HepG2 (cell line): ENCODE data around the gene PPP1CC. TPM values are rescaled to one million over a fixed set of nuclear protein-coding genes. Genes with fewer than 3 reads are reported as not detected.

ENCODE experiments used
- ATAC-seq: fragments of 200-7000 bp; cut with Tn5 transposase; 3 replicates; pipeline ENCODE4 v1.9.1; 2020; ENCODE audit warnings: mild to moderate bottlenecking, moderate library complexity
- BruUV-seq: library from RNA; stranded (reverse); fragments of 400-500 nt; replicated peaks from 2 replicates; lab custom pipeline; 2021; lab: Mats Ljungman, UMichigan
- CTCF ChIA-PET: fragments of 300-600 bp; formaldehyde crosslinking; extraction: SDS; loops from one replicate; lab custom pipeline; 2021; ENCODE audit warnings: low total read pairs, inconsistent platforms, low intra/inter-chr PET ratio; lab: Yijun Ruan, JAX
- POLR2A ChIA-PET: fragments of 350-600 bp; sonication (Branson Sonifier 250); formaldehyde crosslinking; loops from one replicate; lab custom pipeline; 2020; ENCODE audit warnings: antibody characterized with exemption, inconsistent platforms; lab: Yijun Ruan, JAX
- DNase-seq: peaks from one replicate; pipeline ENCODE4 v3.0.0-alpha.2; 2015; ENCODE audit warnings: low spot score
- FAIRE-seq: peaks from 3 replicates; lab custom pipeline; 2011; peaks lifted over from hg19 to GRCh38; lab: Jason Lieb, UNC
- H2AFZ ChIP-seq: one replicate; pipeline ENCODE4 v1.6.1; 2011; ENCODE audit warnings: low read length, inconsistent platforms
- H3K27ac ChIP-seq: fragments of 300-600 bp; 3 replicates; pipeline ENCODE4 v1.8.0; 2011; ENCODE audit warnings: mixed run types, mild to moderate bottlenecking, mixed read lengths, low read length, inconsistent platforms; ENCODE audit not compliant: insufficient read depth; ENCODE audit errors: extremely low read length
- H3K27me3 ChIP-seq, 2 experiments: fragments of 200-600 bp in 1 of 2; 2 replicates in 1 of 2; 3 replicates in 1 of 2; pipeline versions ENCODE4 v1.6.0 to v1.8.0; 2011; ENCODE audit warnings: low read length in 2 of 2, mild to moderate bottlenecking in 2 of 2, moderate library complexity in 2 of 2, inconsistent platforms in 1 of 2; ENCODE audit not compliant: insufficient read depth in 2 of 2, control insufficient read depth in 1 of 2
- H3K36me3 ChIP-seq, 2 experiments: fragments of 200-600 bp in 1 of 2; replicated peaks in 1 of 2; 2 replicates in 1 of 2; 3 replicates in 1 of 2; pipeline versions ENCODE4 v1.5.1 to v1.8.0; 2011; ENCODE audit warnings: low read length in 2 of 2, inconsistent platforms in 1 of 2; ENCODE audit not compliant: insufficient read depth in 2 of 2, control insufficient read depth in 1 of 2
- H3K4me1 ChIP-seq: 2 replicates; pipeline ENCODE4 v1.5.1; 2012; ENCODE audit warnings: low read length, inconsistent platforms; ENCODE audit not compliant: insufficient read depth
- H3K4me2 ChIP-seq: 2 replicates; pipeline ENCODE4 v1.6.0; 2011; ENCODE audit warnings: low read depth, low read length, inconsistent platforms
- H3K4me3 ChIP-seq, 3 experiments: fragments of 200-600 bp in 1 of 3; sonication (generic), shearing (Covaris generic) in 1 of 3; replicated peaks in 1 of 3; 2 replicates each; pipeline ENCODE4 v1.5.1; 2011 to 2016; ENCODE audit warnings: low read length in 3 of 3, inconsistent platforms in 2 of 3, low read depth in 2 of 3, mild to moderate bottlenecking in 2 of 3, control low read depth in 1 of 3, mixed read lengths in 1 of 3; ENCODE audit not compliant: insufficient read depth in 1 of 3
- H3K79me2 ChIP-seq: one replicate; pipeline ENCODE4 v1.6.1; 2011; ENCODE audit warnings: low read length, inconsistent platforms; ENCODE audit not compliant: insufficient read depth
- H3K9ac ChIP-seq: 2 replicates; pipeline ENCODE4 v1.6.0; 2011; ENCODE audit warnings: mild to moderate bottlenecking, low read depth, low read length, inconsistent platforms; ENCODE audit not compliant: insufficient read depth
- H3K9me3 ChIP-seq: 2 replicates; pipeline ENCODE4 v1.5.1; 2012; ENCODE audit warnings: mild to moderate bottlenecking, low read length
- H4K20me1 ChIP-seq: 2 replicates; pipeline ENCODE4 v1.6.0; 2011; ENCODE audit warnings: inconsistent platforms, mild to moderate bottlenecking, low read length, moderate library complexity; ENCODE audit not compliant: insufficient read depth
- BORCS8-MEF2B ChIP-seq: sonication (generic); formaldehyde crosslinking; IDR thresholded peaks from 2 replicates; pipeline ENCODE4 v1.8.0; 2022; ENCODE audit warnings: mild to moderate bottlenecking, missing genetic modification reagents
- CEBPB ChIP-seq: IDR thresholded peaks from 2 replicates; pipeline ENCODE4 v1.6.1; 2011; ENCODE audit warnings: low read depth, low read length, improper control_type of control experiment, borderline replicate concordance
- CEBPG ChIP-seq: IDR thresholded peaks from 2 replicates; pipeline ENCODE4 v1.6.1; 2016
- DNMT1 ChIP-seq: sonication (generic); formaldehyde crosslinking; IDR thresholded peaks from 2 replicates; pipeline ENCODE4 v1.5.1; 2020; ENCODE audit warnings: mild to moderate bottlenecking, missing genetic modification reagents
- ETV5 ChIP-seq: IDR thresholded peaks from 2 replicates; pipeline ENCODE4 v1.6.1; 2018; ENCODE audit warnings: missing biosample characterization, missing genetic modification reagents, inconsistent platforms, borderline replicate concordance
- FOXJ3 ChIP-seq: sonication (generic); formaldehyde crosslinking; IDR thresholded peaks from 2 replicates; pipeline ENCODE4 v1.4.0; 2020; ENCODE audit warnings: missing genetic modification reagents, mild to moderate bottlenecking, borderline replicate concordance
- HHEX ChIP-seq: IDR thresholded peaks from 2 replicates; pipeline ENCODE4 v1.6.1; 2016; ENCODE audit warnings: control low read depth
- MAF1 ChIP-seq: sonication (generic); formaldehyde crosslinking; IDR thresholded peaks from 2 replicates; pipeline ENCODE4 v1.5.0; 2020; ENCODE audit warnings: missing genetic modification reagents, borderline replicate concordance
- NCOA2 ChIP-seq: sonication (generic); formaldehyde crosslinking; IDR thresholded peaks from 2 replicates; pipeline ENCODE4 v1.8.0; 2022; ENCODE audit warnings: inconsistent platforms
- NCOR1 ChIP-seq: fragments of 200-600 bp; sonication (generic); IDR thresholded peaks from 2 replicates; pipeline ENCODE4 v1.7.0; 2017; ENCODE audit warnings: antibody characterized with exemption, low read length, borderline replicate concordance
- SCMH1 ChIP-seq: sonication (generic); formaldehyde crosslinking; IDR thresholded peaks from 2 replicates; pipeline ENCODE4 v1.9.0; 2021; ENCODE audit warnings: missing genetic modification reagents, mild to moderate bottlenecking, borderline replicate concordance
- YY1 ChIP-seq: IDR thresholded peaks from 2 replicates; pipeline ENCODE4 v1.6.1; 2011; ENCODE audit warnings: low read length, low read depth, moderate library complexity, mild to moderate bottlenecking; ENCODE audit not compliant: insufficient read depth, insufficient replicate concordance
- ZBTB42 ChIP-seq: sonication (generic); formaldehyde crosslinking; IDR thresholded peaks from 2 replicates; pipeline ENCODE4 v1.5.0; 2020; ENCODE audit warnings: mild to moderate bottlenecking, missing genetic modification reagents
- ZNF10 ChIP-seq: sonication (generic); formaldehyde crosslinking; IDR thresholded peaks from 2 replicates; pipeline ENCODE4 v1.4.0; 2020; ENCODE audit warnings: mild to moderate bottlenecking, low read depth, missing genetic modification reagents, borderline replicate concordance
- ZNF343 ChIP-seq: sonication (generic); formaldehyde crosslinking; IDR thresholded peaks from 2 replicates; pipeline ENCODE4 v1.4.0; 2020; ENCODE audit warnings: mild to moderate bottlenecking, missing genetic modification reagents
- ZNF446 ChIP-seq: sonication (generic); formaldehyde crosslinking; IDR thresholded peaks from 2 replicates; pipeline ENCODE4 v1.5.0; 2020; ENCODE audit warnings: mild to moderate bottlenecking, missing genetic modification reagents
- ZNF460 ChIP-seq: sonication (generic); formaldehyde crosslinking; IDR thresholded peaks from 2 replicates; pipeline ENCODE4 v1.5.1; 2020; ENCODE audit warnings: missing genetic modification reagents, mild to moderate bottlenecking, borderline replicate concordance
- ZNF546 ChIP-seq: sonication (generic); formaldehyde crosslinking; conservative IDR thresholded peaks from 2 replicates; pipeline ENCODE4 v1.8.1; 2023; ENCODE audit warnings: mild to moderate bottlenecking, missing genetic modification reagents
- ZNF768 ChIP-seq: sonication (generic); formaldehyde crosslinking; IDR thresholded peaks from 2 replicates; pipeline ENCODE4 v1.4.0; 2020; ENCODE audit warnings: missing genetic modification reagents
- ZZZ3 ChIP-seq: sonication (generic); formaldehyde crosslinking; IDR thresholded peaks from 2 replicates; pipeline ENCODE4 v1.4.0; 2020; ENCODE audit warnings: missing genetic modification reagents, mild to moderate bottlenecking, borderline replicate concordance
- WGBS: methylation state at CpG from one replicate; pipeline ENCODE4 v1.1.6; 2017; ENCODE audit warnings: low lambda C conversion rate; 5-methylcytosine and 5-hydroxymethylcytosine counted together
- in situ Hi-C: cut with HindIII; loops from 2 replicates; pipeline ENCODE4 v1.10.0; 2017; ENCODE audit warnings: low pct_unique_long_range_greater_than_20kb; ENCODE audit not compliant: extremely low pct_ligation_motif_present
- intact Hi-C: fragments of 100-400 bp; cut with micrococcal nuclease; formaldehyde crosslinking; loops from one replicate; pipeline ENCODE4 v1.10.0; 2022; ENCODE audit not compliant: unreplicated experiment
- polyA plus RNA-seq, 8 experiments: library from polyadenylated mRNA; depleted of rRNA in 3 of 8; stranded (reverse) in 7 of 8; unstranded in 1 of 8; fragments of >200 nt; fragmentation: Illumina TruSeq in 4 of 8; extraction: Trizol in 4 of 8; gene quantifications; 2 replicates each; pipeline versions ENCODE4 v1.2.1 to v1.2.3, GENCODE V29; 2011 to 2016; ENCODE audit warnings: low read depth in 4 of 8, missing spikeins in 1 of 8, mixed read lengths in 1 of 8; ENCODE audit not compliant: insufficient read depth in 1 of 8
- total RNA-seq, 5 experiments: library from RNA; depleted of rRNA; stranded (reverse); fragments of >200 nt; fragmentation: Illumina TruSeq; extraction: Trizol; gene quantifications; 2 replicates each; pipeline ENCODE4 v1.2.3, GENCODE V29; 2016; ENCODE audit warnings: low read depth in 1 of 5
- TF ChIP-seq, protein P1 (sequence below): IDR thresholded peaks from 2 replicates; pipeline ENCODE4 v1.6.1; 2016
- TF ChIP-seq, protein P2 (sequence below): sonication (generic); formaldehyde crosslinking; IDR thresholded peaks from 2 replicates; pipeline ENCODE4 v1.8.0; 2022; ENCODE audit warnings: low read depth, missing genetic modification reagents

The PPP1CC gene
- total and polyA plus RNA-seq, 2 of the 13 experiments (the other 11 are each of a cell fraction or from before 2014, with no cell fraction given): 178 to 187 TPM

DNA sequence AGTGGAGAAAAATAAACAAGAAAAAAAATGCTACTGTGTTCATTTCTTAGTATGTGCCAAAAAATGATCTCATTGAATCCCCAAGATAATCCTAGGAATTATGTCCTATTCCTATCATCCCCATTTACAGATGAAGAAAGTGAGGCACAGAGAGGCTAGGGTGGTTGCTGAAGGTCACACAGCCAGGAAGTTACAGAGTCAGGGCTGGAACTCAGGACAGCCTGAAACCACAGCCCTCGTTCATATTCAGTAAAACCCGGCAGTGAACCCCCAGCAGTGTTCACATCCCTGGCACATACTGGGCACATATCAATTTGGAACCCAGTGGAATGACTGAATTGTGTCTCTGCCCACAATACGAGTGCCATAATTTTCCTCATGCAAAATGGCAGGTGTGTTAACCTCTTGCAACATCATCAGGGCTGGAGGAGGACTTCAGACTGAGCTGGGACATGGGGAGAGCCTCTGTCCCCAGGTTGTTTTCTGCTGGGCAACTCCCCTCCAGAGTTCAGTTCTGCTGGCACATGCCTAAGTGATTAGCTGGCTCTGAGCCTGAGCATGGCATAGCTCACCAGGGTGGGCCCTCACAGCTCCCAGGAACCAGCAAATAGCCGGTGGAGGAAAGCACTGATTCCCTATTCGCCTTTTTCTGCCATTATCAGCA, 2.0 kb upstream of the PPP1CC start:
- in situ Hi-C loops: loop anchor here (5.0 kb wide), 1 partner anchor 83 kb away; no protein-coding TSS in a partner anchor
- Histone ChIP-seq H3K27ac (no peak overlapping the region), H4K20me1 (peaks cover 24% of the 10 kb centered on the region), H3K4me2 (peak overlapping the region; percentile 37; the same call in 1 of the 2 replicates), H3K4me1 (peaks cover 36% of the 10 kb centered on the region), H3K9me3 (no peaks in the 10 kb centered on the region), H3K4me3 (no peak overlapping the region), H3K79me2 (peaks cover 27% of the 10 kb centered on the region), H3K27me3 (peaks cover 0 to 3% of the 10 kb centered on the region in 2 experiments; a peak in 2 of 5 replicates), H2AFZ (no peak overlapping the region), H3K9ac (no peak overlapping the region), H3K36me3 (no peaks in the 10 kb centered on the region)
- FAIRE-seq (no peak), DNase-seq (peak; percentile 55), ATAC-seq (peak; percentile 22)
- CTCF ChIA-PET: no interaction called here
- intact Hi-C loops: loop anchor here (5.0 kb wide), 1 partner anchor 83 kb away; no protein-coding TSS in a partner anchor
- 76% methylated on average over 4 of the region's 5 CpGs for WGBS
- POLR2A ChIA-PET: no interaction called here
- BruUV-seq: no TSS peak
- TF ChIP-seq ZNF446 (CRISPR knock-in tag) (no peak), ZNF768 (CRISPR knock-in tag) (peak; percentile 98), HHEX (CRISPR knock-in tag) (no peak), DNMT1 (CRISPR knock-in tag) (no peak), ETV5 (CRISPR knock-in tag) (0 out of 2 replicates have a peak, but pooled peaks have one; percentile 15), ZNF343 (CRISPR knock-in tag) (no peak), ZNF10 (CRISPR knock-in tag) (no peak), YY1 (peak; percentile 33), BORCS8-MEF2B (no peak), FOXJ3 (CRISPR knock-in tag) (no peak), NCOA2 (CRISPR knock-in tag) (no peak), NCOR1 (no peak), MAF1 (CRISPR knock-in tag) (no peak), ZNF546 (CRISPR knock-in tag) (no peak), CEBPG (CRISPR knock-in tag) (peak; percentile 81), ZZZ3 (CRISPR knock-in tag) (no peak), ZBTB42 (CRISPR knock-in tag) (no peak), SCMH1 (no peak), CEBPB (peak; percentile 90), ZNF460 (CRISPR knock-in tag) (no peak)
- TF ChIP-seq, protein P1, sequence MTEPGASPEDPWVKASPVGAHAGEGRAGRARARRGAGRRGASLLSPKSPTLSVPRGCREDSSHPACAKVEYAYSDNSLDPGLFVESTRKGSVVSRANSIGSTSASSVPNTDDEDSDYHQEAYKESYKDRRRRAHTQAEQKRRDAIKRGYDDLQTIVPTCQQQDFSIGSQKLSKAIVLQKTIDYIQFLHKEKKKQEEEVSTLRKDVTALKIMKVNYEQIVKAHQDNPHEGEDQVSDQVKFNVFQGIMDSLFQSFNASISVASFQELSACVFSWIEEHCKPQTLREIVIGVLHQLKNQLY: no peak
- TF ChIP-seq, protein P2, sequence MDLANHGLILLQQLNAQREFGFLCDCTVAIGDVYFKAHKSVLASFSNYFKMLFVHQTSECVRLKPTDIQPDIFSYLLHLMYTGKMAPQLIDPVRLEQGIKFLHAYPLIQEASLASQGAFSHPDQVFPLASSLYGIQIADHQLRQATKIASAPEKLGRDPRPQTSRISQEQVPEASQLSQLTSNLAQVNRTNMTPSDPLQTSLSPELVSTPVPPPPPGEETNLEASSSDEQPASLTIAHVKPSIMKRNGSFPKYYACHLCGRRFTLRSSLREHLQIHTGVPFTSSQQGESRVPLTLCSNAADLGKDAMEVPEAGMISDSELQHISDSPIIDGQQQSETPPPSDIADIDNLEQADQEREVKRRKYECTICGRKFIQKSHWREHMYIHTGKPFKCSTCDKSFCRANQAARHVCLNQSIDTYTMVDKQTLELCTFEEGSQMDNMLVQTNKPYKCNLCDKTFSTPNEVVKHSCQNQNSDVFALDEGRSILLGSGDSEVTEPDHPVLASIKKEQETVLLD (CRISPR knock-in tag): no peak
